HG02571 (cell line): ENCODE results near the gene PTBP1.
"Not testable (repeated sequence)": the region's sequence is repeated elsewhere in the genome, so short reads cannot be mapped to it uniquely, and the experiment has no call there.

ENCODE experiments used
- ATAC-seq: cut with Tn5 transposase; IDR thresholded peaks from one replicate; pipeline ENCODE4 v1.9.1; 2021; ENCODE audit warnings: mild to moderate bottlenecking, moderate library complexity; ENCODE audit not compliant: unreplicated experiment

Gene PTBP1

GRCh38 chr19:824885-825284 is 27.6 kb downstream of the PTBP1 start:
- ATAC-seq, result no peak

- no peak for ATAC-seq
Measured at GRCh38 chr19:825897-826644, 28.8 kb downstream of the PTBP1 start.

GRCh38 chr19:827314-827709 is 30.1 kb downstream of the PTBP1 start:
- no peak for ATAC-seq

- no peak for ATAC-seq
Measured at GRCh38 chr19:827710-828321, 30.6 kb downstream of the PTBP1 start, which contains the start of gene AZU1. TSS of gene AZU1 (plus strand) at chr19:827837. CDS start at chr19:827847, 10 bp downstream.

- ATAC-seq, result no peak
Measured at GRCh38 chr19:829129-829758, 32.0 kb downstream of the PTBP1 start.

- ATAC-seq, result no peak
Measured at GRCh38 chr19:831407-832369, 34.4 kb downstream of the PTBP1 start.

- ATAC-seq, result no peak
Measured at GRCh38 chr19:834216-834615, 37.0 kb downstream of the PTBP1 start.

- no peak for ATAC-seq
Measured at GRCh38 chr19:835210-835810, 38.1 kb downstream of the PTBP1 start.

GRCh38 chr19:840519-841206 is 43.4 kb downstream of the PTBP1 start, which contains the start of gene PRTN3:
TSS of gene PRTN3 (plus strand) at chr19:840999. CDS start at chr19:841009, 10 bp downstream.
- ATAC-seq, result no peak

GRCh38 chr19:842802-843179 is 45.5 kb downstream of the PTBP1 start:
- not testable (repeated sequence) for ATAC-seq

- ATAC-seq, result no peak
Measured at GRCh38 chr19:843180-843835, 46.1 kb downstream of the PTBP1 start.

GRCh38 chr19:843836-844545 is 46.7 kb downstream of the PTBP1 start:
- no peak for ATAC-seq

GRCh38 chr19:844546-844971 is 47.3 kb downstream of the PTBP1 start:
- ATAC-seq, result no peak

- no peak for ATAC-seq
Measured at GRCh38 chr19:845707-846521, 48.7 kb downstream of the PTBP1 start.

GRCh38 chr19:848386-848921 is 51.2 kb downstream of the PTBP1 start:
- ATAC-seq, result no peak

- ATAC-seq, result not testable (repeated sequence)
Measured at GRCh38 chr19:849195-849594, 51.9 kb downstream of the PTBP1 start.

- ATAC-seq, result no peak
Measured at GRCh38 chr19:850221-850978, 53.1 kb downstream of the PTBP1 start.
